GM21825 (cell line): ENCODE measurements around the gene CASP4.
A peak's percentile ranks its signal among the peaks of the same experiment; 100 is the strongest.
"Not testable (repeated sequence)": the region's sequence is repeated elsewhere in the genome, so short reads cannot be mapped to it uniquely, and the experiment has no call there.

Source experiments
- ATAC-seq: cut with Tn5 transposase; IDR thresholded peaks from one replicate; pipeline ENCODE4 v1.9.1; 2021; ENCODE audit warnings: mild to moderate bottlenecking, moderate library complexity; ENCODE audit not compliant: unreplicated experiment

The CASP4 gene

DNA sequence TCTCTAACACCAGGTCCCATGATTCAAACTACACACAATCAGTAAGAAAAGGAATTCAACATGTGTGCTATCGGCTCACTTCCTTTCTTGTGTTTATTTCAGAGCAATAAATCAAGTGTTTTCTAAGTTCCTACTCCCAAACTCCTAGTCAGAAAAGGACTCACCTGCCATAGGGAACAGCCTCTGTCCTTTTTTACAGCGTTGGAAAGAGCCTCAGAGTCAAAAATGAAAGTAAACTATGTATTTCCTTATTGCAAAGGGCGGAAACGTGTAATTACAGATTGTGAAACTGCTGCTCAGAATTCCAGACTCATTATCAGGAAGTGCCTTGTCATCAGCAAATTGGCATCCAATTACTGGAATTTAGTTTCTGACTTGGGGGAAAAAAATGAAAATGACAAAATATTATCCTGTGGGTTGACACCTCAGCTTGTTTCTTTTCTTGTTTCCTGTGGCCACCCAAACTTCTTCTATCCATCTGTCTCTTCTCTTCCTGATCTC, at the start of gene CASP4:
TSS of gene CASP4 (minus strand) at position 220 of the 501 bp plus-strand sequence. CDS start at position 171, 49 bp downstream.
- peak; percentile 92 for ATAC-seq

DNA sequence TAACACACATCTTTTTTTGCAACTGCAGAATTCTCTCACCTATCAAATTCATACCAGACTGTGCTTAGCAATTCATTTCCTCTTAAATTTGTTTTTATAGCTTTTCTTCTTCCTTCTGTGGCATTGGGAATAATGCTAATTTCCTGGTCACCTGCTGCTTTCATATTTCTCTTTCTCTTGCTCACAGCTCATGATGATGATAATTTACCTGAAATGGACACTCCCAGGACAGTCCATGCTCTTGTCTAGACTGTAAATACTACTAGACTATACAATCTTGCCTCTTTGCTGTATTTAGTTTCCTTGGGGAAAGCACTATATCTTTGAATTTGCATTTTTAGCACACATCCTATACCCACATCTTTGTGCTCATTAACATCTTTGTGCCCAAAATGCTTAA, 39.1 kb upstream of the CASP4 start:
- ATAC-seq: no peak

DNA sequence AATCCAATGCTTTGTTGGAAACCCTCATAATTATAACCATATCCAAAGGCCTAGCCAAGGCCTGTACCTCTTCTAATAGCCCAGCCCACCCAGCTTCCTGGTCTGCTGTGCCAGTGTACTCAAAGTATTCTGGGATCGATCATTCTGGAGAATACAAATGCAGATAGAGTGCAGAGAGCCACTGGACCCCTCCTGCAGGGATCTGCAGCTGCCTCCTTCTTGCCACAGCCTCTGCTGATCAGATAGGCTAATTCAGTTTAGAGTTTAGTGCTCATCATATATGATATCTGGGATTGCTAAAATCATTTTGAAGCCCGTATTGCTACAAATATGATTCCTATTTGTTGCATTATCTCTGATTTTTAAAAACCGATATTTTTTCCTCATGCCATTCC, 37.1 kb upstream of the CASP4 start:
- ATAC-seq: no peak

DNA sequence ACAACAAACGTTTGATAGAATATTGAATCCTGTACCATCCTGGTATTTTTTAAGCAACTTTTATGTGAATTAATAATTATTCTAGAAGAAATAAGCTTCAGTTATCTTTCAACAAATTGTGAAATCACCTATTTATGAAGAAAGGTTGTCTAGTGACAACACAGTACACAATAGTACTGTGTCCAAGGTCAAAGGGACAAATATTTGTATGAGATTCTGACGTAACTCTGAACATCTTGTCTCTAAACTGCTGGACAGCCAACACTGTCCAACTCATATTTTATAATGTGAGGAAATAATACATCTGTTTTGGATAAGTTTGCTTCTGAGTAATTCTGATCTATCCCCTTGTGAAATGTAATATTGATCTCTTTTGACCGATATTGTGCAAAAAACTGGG, 35.6 kb upstream of the CASP4 start:
- ATAC-seq: no peak

DNA sequence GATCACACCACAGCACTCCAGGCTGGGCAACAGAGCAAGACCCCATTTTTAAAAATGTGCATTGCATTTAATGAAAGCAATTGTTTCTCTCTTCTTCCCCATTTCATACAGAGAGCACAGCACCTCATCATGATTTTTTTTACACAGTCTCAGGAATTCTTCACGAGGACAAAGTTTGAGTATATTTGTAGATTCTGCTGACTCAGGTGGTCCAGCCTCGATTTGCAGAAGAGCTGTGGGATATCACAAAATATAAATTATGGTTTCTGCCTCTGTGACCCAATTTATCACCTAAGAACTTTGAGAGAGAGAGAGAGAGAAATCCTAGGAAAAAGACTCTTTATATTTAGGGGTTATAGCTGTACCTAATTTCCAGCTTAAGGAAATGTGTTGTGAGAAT, 34.8 kb upstream of the CASP4 start:
- no peak for ATAC-seq

DNA sequence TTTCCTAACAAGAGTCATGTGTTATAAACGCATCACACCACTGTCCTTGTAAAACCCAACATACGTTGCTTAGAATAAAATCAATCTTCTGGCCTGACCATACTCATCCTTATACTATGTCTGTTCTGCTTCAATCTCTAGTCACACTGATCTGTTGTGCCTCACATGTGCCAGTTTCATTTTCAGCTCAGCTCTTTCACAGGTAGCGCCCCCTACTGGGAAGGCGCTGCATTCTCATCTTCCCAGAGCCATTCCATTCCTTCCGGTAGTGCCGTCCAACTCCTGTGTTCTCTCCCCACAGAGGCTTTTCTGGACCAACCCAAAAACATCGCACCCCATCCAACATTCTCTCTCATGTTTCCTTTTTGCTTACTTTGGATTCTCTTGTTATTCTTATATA, 32.4 kb upstream of the CASP4 start:
- peak; percentile 81 for ATAC-seq

DNA sequence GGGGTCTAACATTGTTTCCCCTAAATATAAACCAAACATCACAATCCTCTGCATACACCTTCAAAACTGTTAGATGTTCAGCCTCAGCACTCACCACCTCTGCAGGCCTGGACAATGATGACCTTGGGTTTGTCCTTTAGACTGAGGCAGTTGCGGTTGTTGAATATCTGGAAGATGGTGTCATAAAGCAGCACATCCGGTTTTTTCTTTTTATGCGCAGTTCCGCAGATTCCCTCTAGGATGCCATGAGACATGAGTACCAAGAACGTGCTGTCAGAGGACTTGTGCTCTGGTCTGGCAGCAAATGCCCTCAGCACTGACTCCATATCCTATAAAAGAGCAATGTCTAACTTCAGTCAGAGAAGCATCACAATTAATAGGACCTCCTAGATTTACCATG, 31.8 kb upstream of the CASP4 start:
- ATAC-seq: no peak

DNA sequence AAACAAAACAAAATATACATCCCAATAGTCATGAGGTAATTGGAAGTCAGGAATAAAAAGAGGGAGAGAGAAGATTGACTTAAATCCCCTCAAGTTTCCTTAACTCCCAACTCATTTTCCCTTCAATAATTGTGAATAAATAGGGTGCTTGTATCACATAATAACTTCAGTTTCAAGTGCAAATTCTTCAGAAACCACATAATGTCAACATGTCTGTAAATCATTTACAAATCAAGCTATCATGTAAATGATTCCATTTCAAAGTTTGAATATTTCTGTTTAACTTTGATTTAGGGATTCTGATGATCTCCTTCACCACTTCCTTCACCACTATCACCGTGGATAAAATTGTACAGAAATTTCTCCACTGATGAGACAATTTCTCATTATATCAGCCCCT, 31.3 kb upstream of the CASP4 start:
- no peak for ATAC-seq

DNA sequence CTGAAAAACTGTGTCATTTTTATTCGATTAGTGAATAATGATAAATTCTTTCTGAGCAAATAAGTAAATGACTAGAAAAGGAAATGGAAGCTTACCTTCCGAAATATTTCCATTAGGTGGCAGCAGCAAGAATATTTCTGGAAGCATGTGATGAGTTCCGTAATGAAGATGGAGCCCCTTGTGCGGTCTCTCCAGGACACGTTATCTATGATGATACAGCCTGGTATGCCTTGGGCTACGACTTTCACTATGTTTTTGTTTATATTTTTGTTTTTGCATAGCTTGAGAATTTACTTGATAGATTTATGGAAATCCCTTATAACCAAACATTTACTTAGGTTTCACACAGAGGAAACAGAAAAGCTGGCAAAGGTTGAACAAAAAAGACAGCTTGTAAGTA, 28.9 kb upstream of the CASP4 start:
- no peak for ATAC-seq

DNA sequence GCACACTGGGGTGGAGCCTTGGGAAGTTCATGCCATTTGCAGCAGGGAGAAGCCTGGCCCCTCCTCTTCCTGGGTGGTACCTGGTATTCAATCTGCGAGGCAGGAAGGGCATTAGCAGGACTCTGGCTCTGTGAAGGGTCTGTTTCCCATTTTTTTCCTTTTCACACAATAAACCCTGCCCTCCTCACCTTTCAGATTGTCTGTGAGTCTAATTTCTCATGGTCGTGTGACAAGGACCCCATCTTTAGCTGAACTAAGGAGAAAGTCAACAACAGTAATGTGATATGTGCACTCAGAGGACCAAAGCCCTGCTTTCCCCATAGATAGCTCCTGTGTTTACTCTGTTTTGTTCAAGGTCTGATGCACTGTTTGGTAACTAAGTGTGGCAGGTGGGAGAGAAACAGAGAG, 26.6 kb upstream of the CASP4 start:
- ATAC-seq: no peak

DNA sequence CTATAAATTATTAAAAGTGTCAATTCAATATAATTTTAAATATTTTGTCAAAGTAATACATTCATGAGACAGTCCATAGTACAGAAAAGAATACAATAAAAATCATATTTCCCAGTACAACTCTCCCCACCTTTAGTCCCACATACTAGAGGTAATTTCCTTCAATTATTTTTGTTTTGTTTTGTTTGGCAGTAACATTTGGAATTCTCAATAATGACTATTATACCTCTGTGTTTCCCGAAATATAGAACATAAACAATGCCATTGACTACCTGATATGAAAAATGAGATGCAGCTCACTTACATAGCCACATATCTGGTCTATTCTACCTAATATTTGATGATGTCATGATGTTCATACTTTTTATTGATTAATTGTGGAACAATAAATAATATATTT, 24.4 kb upstream of the CASP4 start:
- no peak for ATAC-seq

DNA sequence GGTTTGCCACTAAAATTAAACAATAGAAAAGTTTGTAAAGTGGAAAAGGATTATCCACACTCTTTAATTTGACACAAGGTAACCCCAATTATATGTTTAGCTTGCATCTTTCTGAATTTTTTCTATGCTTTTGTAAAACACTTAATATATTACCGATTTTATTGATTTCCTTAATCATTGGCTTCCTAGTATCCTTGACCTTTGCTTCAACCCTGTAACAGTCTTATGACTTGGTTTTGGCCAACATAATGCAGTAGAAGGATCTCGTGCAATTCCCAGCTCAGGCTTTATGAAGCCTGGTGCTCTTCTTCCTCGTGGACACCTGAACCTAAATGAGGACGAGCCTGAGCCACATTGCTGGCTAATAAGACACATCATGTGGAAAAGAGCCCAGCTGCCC, 23.6 kb upstream of the CASP4 start:
- no peak for ATAC-seq

DNA sequence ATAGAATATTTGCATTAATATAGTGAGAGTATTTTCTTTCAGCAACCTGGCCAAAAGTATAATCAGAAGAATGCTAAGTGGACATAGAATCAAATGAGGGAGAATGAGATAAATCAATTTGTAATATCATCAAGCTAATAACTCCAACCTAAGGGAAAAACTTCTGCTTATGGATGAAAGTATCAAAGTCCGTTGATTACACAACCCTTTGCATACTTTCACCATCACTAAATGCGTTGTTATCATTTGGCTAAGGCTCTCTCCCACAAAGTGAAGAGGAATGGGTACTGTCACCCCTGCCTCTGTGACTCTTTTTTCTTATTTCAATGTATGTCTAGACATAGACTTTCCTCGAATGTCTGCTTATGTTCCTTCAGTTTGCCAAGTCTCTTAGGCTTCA, 16.4 kb upstream of the CASP4 start:
- no peak for ATAC-seq

DNA sequence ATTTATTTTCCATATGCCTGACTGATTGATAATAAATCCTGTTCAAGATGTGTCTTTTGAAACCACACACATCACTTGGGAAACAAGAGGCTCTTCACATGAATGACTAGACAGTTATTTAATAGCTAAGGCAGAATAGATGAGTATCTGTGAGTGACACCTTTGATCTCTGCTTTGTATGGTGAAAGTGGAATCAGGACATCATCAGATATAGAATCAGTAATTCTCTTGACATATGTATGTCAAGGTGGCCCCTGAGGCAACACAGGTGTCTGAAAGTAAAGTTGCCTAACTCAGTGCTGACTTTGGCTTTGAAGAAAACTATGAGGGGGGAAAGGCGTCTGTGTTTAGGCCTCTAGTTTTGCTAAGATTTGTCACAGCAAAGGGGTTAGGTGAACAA, 11.5 kb upstream of the CASP4 start:
- ATAC-seq: no peak

DNA sequence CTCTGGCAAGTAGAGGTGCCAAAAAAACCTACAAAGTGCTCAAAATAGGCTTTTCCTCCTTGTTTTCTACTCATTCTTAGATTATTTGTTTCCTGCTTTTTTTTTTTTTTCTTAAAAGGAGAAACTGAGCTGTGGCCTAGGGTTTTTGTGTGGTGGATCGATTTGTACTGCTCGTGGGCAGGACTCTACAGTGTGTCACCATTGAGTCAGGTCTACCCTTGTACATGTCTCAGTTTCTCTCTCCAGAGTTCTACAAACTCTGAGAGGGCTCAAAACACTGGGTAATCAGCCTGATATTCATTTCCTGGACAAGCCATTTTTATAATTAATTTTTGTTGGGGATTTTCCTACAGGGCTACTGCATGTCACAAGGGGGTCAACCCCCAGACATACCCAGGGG, 5.2 kb upstream of the CASP4 start:
- ATAC-seq: no peak

DNA sequence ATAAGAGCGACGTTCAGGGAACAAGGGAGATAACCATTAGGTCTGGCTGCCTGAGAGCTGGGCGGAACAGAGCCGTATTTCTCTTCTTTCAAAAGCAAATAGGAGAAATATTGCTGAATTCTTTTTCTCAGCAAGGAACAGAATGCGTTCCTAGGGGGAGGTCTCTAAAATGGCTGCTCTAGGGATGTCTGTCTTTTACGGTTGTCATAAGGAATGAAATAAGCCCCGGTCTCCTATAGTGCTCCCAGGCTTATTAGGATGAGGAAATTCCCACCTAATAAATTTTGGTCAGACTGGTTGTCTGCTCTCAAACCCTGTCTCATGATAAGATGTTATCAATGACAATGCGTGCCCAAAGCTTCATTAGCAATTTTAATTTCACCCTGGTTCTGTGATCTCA, 4.5 kb upstream of the CASP4 start:
- ATAC-seq: not testable (repeated sequence)

DNA sequence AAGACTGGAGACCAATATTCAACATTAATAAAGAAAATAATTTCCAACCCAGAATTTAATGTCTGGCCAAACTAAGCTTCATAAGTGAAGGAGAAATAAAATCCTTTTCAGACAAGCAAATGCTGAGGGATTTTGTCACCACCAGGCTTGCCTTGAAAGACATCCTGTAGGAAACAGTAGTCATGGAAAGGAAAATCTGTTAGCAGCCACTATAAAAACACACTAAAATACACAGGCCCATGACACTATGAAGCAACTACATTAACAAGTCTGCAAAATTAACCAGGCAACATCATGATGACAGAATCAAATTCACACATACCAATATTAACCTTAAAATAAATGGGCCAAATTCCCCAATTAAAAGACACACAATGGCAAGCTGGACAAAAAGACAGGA, 2.4 kb upstream of the CASP4 start:
- ATAC-seq: no peak

DNA sequence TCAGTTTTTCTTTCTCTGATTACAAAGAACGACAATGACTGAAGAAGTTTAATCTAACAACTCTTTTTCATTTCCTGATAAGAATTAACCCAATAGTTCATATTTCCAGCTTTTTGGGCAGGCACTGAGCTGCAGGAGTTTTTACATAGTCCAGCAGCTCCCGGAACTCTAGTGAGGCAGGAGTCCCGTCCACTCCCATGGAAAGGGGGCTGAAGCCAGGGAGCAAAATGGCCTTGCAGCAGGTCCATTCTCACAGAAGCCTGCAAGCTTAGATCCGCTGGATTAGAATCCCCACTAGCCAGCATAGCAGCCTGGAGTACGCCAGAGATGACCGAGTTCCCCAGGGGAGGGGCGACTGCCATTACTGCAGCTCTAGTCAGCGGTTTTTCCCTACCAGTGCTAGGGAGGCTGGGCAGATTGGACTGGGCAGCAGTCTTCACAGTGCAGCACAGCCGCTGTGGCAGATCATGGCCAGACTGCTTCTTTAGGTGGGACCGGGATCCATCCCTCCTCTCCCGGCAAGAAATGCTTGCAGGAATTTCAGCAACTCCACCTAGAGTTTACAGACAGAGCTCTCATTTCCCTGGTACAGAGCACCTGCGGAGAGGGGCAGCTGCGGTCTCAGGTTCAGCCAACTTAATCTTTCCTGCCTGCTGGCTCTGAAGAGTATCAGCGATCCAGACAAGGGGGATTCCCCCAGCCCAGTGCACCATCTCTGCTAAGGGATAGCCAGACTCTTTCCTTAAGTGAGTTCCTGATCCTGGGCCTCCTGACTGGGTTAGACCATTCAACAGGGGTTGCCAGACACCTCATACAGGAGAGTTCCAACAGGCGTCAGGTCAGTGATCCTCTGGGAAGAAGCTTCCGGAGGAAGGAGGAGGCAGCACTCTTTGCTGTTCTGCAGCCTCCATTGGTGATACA, 742 bp upstream of the CASP4 start:
- no peak for ATAC-seq

DNA sequence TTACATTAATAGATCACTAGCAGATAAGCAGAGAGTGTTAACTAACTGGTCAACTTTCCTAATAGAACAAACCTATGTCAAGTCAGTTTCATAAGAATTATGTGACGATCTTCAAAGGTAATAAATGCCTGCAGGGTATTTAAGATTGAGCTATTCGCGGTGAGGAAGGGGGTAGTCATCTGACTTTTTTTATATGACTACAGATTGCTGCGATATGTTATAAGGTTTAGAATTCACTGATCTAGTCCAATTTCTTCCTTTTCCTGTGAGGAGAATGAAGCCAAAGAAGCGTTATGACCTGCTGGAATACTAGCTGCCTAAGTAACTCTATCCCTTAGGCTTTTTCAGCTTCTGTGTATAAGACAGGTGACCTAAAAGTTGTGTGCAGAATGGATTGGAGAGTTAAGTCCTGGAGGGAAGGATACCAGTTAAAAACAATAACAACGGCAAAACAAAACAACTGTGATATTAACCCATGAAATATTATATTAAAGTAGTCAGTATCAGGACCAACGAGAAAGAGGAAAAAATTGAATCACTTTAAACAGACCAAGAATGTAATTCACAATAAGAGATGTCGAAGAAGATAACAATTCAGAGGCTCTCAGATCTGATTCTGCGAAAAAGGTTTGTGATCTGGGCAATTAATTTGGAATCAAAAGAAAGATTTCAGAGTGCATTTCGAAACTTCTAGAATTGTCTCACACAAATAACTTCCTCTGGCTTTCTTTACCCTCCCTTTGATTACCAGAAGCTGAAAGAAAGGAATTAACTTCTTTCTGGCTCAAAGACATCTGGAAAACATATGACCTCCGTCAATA, 630 bp downstream of the CASP4 start:
- ATAC-seq: peak; percentile 17

DNA sequence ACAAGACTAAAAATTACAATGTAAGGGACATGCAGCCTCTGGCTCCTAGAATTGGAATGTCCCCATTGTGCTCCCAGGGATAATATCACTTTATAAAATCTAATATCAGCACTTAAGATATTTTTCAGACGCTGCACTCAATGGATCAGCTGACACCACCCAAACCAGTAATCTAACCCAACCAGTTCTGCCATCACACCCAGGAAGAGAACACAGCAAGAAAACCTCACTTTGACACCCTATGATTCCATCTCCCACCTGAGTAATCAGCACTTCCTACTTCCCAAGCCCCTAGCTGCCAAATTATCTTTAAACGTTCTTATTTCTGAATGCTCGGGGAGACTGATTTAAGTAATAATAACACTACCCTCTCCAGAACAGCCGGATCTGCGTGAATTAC, 2.6 kb downstream of the CASP4 start:
- ATAC-seq: no peak

DNA sequence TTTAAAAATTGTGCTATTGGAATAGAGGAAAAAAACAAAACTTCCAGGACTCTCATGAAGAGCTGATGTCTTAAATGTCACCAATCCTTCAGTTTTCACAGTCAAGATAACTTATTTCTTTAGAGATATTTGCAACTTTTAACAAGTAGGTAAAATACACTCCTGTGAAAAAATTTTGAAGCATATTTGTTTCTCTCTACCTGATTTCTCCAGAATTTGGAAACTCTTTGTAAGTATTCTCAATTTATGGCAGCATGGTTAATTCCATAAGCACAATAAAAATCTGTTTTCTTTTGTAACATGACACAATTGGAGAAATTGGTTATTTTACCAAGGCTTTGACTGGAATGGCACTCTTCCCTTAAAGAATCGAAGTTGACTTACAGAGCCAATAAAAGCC, 4.1 kb downstream of the CASP4 start:
- no peak for ATAC-seq

DNA sequence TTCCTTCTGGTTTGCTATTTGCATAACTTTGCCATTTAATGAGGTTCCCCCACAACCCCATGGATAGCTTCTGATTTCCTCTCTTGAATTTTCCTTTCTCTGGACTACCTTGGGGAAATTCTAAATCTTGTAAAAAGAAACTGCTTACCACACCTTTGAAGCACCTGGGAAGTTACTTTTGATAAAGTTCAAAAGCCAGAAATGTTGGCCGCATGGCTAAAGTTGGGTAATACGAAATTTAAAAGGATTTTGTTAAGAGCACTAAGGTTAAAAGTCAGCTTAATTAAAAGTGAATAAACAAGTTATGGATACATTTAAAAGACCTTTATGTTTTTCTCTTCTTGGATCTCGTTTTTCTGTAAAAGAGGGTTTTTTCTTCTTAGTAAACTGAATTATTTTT, 5.5 kb downstream of the CASP4 start:
- no peak for ATAC-seq
